HEK293T (cell line): ENCODE data around the gene LRIG3.
"Not testable (repeated sequence)": the region's sequence is repeated elsewhere in the genome, so short reads cannot be mapped to it uniquely, and the experiment has no call there.

ENCODE experiments used
- CTCF ChIA-PET: fragments of 350-600 bp; formaldehyde crosslinking; extraction: SDS; loops from one replicate; lab custom pipeline; 2021; ENCODE audit warnings: antibody characterized with exemption, inconsistent platforms; lab: Yijun Ruan, JAX
- POLR2A ChIA-PET: fragments of 350-600 bp; formaldehyde crosslinking; extraction: SDS; loops from one replicate; lab custom pipeline; 2020; ENCODE audit warnings: antibody characterized with exemption, inconsistent platforms; lab: Yijun Ruan, JAX
- DNase-seq: peaks from one replicate; pipeline ENCODE4 v3.0.0; 2012; ENCODE audit warnings: mixed read lengths; ENCODE audit errors: extremely low spot score
- ARNT ChIP-seq: fragments of 450-650 bp; IDR thresholded peaks from 2 replicates; pipeline ENCODE4 v1.6.1; 2017; ENCODE audit warnings: mild to moderate bottlenecking
- BHLHE40 ChIP-seq: fragments of 450-650 bp; IDR thresholded peaks from 2 replicates; pipeline ENCODE4 v1.6.1; 2016; ENCODE audit warnings: mild to moderate bottlenecking, moderate library complexity, borderline replicate concordance
- CTBP1 ChIP-seq: fragments of 450-650 bp; IDR thresholded peaks from 2 replicates; pipeline ENCODE4 v1.6.1; 2016; ENCODE audit warnings: borderline replicate concordance
- ELF4 ChIP-seq: fragments of 450-650 bp; IDR thresholded peaks from 2 replicates; pipeline ENCODE4 v1.6.1; 2017; ENCODE audit warnings: antibody characterized with exemption
- FOXA1 ChIP-seq: fragments of 450-650 bp; IDR thresholded peaks from 2 replicates; pipeline ENCODE4 v1.6.1; 2016; ENCODE audit warnings: mild to moderate bottlenecking
- FOXK2 ChIP-seq: fragments of 450-650 bp; IDR thresholded peaks from 2 replicates; pipeline ENCODE4 v1.6.1; 2016; ENCODE audit warnings: mild to moderate bottlenecking
- FOXM1 ChIP-seq: fragments of 450-650 bp; IDR thresholded peaks from 2 replicates; pipeline ENCODE4 v1.6.1; 2017; ENCODE audit warnings: mild to moderate bottlenecking, borderline replicate concordance
- HDGF ChIP-seq: fragments of 450-650 bp; IDR thresholded peaks from 2 replicates; pipeline ENCODE4 v1.6.1; 2017; ENCODE audit warnings: antibody characterized with exemption, borderline replicate concordance
- L3MBTL2 ChIP-seq: fragments of 450-650 bp; conservative IDR thresholded peaks from 2 replicates; pipeline ENCODE4 v1.6.1; 2016; ENCODE audit warnings: mild to moderate bottlenecking
- LEF1 ChIP-seq: fragments of 450-650 bp; IDR thresholded peaks from 2 replicates; pipeline ENCODE4 v1.6.1; 2017; ENCODE audit warnings: mild to moderate bottlenecking, borderline replicate concordance
- NFRKB ChIP-seq: fragments of 450-650 bp; IDR thresholded peaks from 2 replicates; pipeline ENCODE4 v1.6.1; 2016; ENCODE audit warnings: mild to moderate bottlenecking, moderate library complexity
- PKNOX1 ChIP-seq: fragments of 450-650 bp; IDR thresholded peaks from 2 replicates; pipeline ENCODE4 v1.6.1; 2016
- SP1 ChIP-seq: fragments of 450-650 bp; IDR thresholded peaks from 2 replicates; pipeline ENCODE4 v1.6.1; 2017
- SUZ12 ChIP-seq: fragments of 450-650 bp; IDR thresholded peaks from 2 replicates; pipeline ENCODE4 v1.6.1; 2016; ENCODE audit warnings: mild to moderate bottlenecking
- TARDBP ChIP-seq: fragments of 450-650 bp; IDR thresholded peaks from 2 replicates; pipeline ENCODE4 v1.6.1; 2016
- ZNF384 ChIP-seq: fragments of 450-650 bp; IDR thresholded peaks from 2 replicates; pipeline ENCODE4 v1.6.1; 2016

The LRIG3 gene

GRCh38 chr12:58914457-58914856, 5.8 kb downstream of the LRIG3 start:
- POLR2A ChIA-PET: no interaction called here

GRCh38 chr12:58907391-58907790, 12.9 kb downstream of the LRIG3 start:
- TF ChIP-seq PKNOX1: no peak
- no peak for TF ChIP-seq HDGF
- TF ChIP-seq ZNF384: no peak
- no peak for TF ChIP-seq FOXM1
- no peak for TF ChIP-seq SP1
- no peak for TF ChIP-seq NFRKB
- TF ChIP-seq FOXK2: no peak
- no peak for TF ChIP-seq ELF4
- no peak for TF ChIP-seq CTBP1
- TF ChIP-seq L3MBTL2: no peak
- no peak for TF ChIP-seq BHLHE40
- no peak for TF ChIP-seq TARDBP
- TF ChIP-seq ARNT: no peak
- TF ChIP-seq LEF1: no peak
- TF ChIP-seq FOXA1: no peak
- TF ChIP-seq SUZ12: no peak
- ChIA-PET POLR2A (no interaction called here), CTCF (no interaction called here)
- DNase-seq: no peak

More at GRCh38 chr12:58914457-58914856, 5.8 kb downstream of the LRIG3 start:
- DNase-seq: no peak
- CTCF ChIA-PET: interaction anchor here (0.7 kb wide), 1 partner anchor 556 kb away, joined by 4 read pairs; no protein-coding TSS in a partner anchor
- no peak for TF ChIP-seq ARNT
- TF ChIP-seq SUZ12: no peak
- no peak for TF ChIP-seq NFRKB
- no peak for TF ChIP-seq PKNOX1
- no peak for TF ChIP-seq HDGF
- no peak for TF ChIP-seq ZNF384
- no peak for TF ChIP-seq LEF1
- no peak for TF ChIP-seq ELF4
- TF ChIP-seq CTBP1: no peak
- no peak for TF ChIP-seq TARDBP
- TF ChIP-seq FOXK2: no peak
- no peak for TF ChIP-seq FOXM1
- no peak for TF ChIP-seq SP1
- TF ChIP-seq FOXA1: no peak
- no peak for TF ChIP-seq BHLHE40

- TF ChIP-seq BHLHE40: no peak
- no peak for TF ChIP-seq FOXK2
- no peak for TF ChIP-seq TARDBP
- TF ChIP-seq ZNF384: no peak
- no peak for TF ChIP-seq LEF1
- TF ChIP-seq FOXM1: no peak
- ChIA-PET CTCF (no interaction called here), POLR2A (no interaction called here)
- DNase-seq: no peak
Measured at GRCh38 chr12:58906917-58907316, 13.4 kb downstream of the LRIG3 start.

- CTCF ChIA-PET: no interaction called here
- DNase-seq: no peak
- TF ChIP-seq ZNF384 (no peak), ELF4 (no peak), L3MBTL2 (no peak), PKNOX1 (no peak)
- POLR2A ChIA-PET: interaction anchor here (0.8 kb wide), 1 partner anchor 15 kb away, joined by 3 read pairs; no protein-coding TSS in a partner anchor
Measured at GRCh38 chr12:58905422-58905821, 14.9 kb downstream of the LRIG3 start.

- POLR2A ChIA-PET, DNase-seq, CTCF ChIA-PET: not testable (repeated sequence)
Measured at GRCh38 chr12:58902726-58903125, 17.6 kb downstream of the LRIG3 start.

- TF ChIP-seq NFRKB (no peak), BHLHE40 (no peak), SP1 (no peak), LEF1 (no peak), TARDBP (no peak), CTBP1 (no peak), ELF4 (no peak), HDGF (no peak), PKNOX1 (no peak), ZNF384 (no peak), FOXA1 (no peak), L3MBTL2 (no peak), FOXM1 (no peak)
- ChIA-PET POLR2A (no interaction called here), CTCF (no interaction called here)
- DNase-seq: no peak
Measured at GRCh38 chr12:58901664-58902063, 18.6 kb downstream of the LRIG3 start.
